ENCODE measurements around the gene ATP1A1. TPM values are rescaled to one million over a fixed set of nuclear protein-coding genes. Genes with fewer than 3 reads are reported as not detected.
A peak's percentile ranks its signal among the peaks of the same experiment; 100 is the strongest.

ATP1A1 gene
- total RNA-seq, 1 donor from 2014 or later: 261 TPM

- no peak overlapping the region for H3K4me3 ChIP-seq (ENCODE audit: low read depth, low read length)
- no peak for DNase-seq (ENCODE audit: low read depth)
- TF ChIP-seq CTCF (conservative IDR thresholded peaks at IDR 0.05; ENCODE audit: low read depth, low read length): peak; percentile 41
Observed at GRCh38 chr1:116360429-116361173, 12.4 kb upstream of the ATP1A1 start.

- no peak for TF ChIP-seq CTCF (conservative IDR thresholded peaks at IDR 0.05; ENCODE audit: low read depth, low read length)
Observed at GRCh38 chr1:116361648-116362047, 11.4 kb upstream of the ATP1A1 start.

DNA sequence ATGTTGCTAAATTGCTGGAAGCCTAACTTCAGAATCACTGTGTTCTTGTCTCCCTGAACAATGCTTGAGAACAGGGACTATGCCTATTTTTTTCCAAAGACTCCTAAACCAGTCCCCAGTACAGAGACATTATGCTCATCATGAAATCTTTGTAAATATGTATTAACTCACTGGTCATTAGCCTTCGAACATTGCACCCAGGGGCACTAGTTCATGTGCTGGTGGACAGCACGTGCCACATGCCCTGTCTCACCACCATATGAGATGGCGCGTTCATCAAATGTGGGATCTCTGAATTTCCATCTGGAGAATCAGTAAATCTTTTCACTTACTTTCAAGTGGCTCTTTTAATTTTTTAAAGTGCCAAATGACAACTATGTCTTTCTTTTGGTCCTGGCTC, 11.0 kb upstream of the ATP1A1 start:
- DNase-seq (ENCODE audit: low read depth): no peak
- no peak overlapping the region for H3K4me3 ChIP-seq (ENCODE audit: low read depth, low read length)
- no peak for TF ChIP-seq CTCF (conservative IDR thresholded peaks at IDR 0.05; ENCODE audit: low read depth, low read length)

More at GRCh38 chr1:116361648-116362047, 11.4 kb upstream of the ATP1A1 start:
- DNase-seq (ENCODE audit: low read depth): no peak
- H3K4me3 ChIP-seq (ENCODE audit: low read depth, low read length): no peak overlapping the region

DNA sequence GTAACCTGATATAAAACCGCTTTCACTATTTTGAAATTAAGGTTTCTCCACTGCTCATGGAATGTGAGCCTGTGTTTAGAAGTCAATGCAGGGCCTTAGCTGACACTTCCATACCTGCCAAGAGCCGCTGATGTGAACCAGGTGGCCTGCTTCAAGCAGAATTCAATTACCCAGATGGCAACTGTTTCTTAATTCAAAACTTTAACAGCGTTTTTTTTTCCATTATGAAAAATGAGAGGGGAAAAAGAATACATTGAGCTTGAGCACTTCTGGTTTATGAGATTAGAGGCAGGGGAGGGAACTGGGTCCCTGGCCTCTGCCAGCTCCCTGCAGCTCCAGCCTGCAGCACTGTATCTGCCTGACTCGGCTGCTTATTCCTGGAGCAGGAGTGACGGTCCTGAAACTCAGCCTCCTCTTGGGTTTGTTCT, 7.7 kb upstream of the ATP1A1 start:
- no peak for TF ChIP-seq CTCF (conservative IDR thresholded peaks at IDR 0.05; ENCODE audit: low read depth, low read length)
- H3K4me3 ChIP-seq (ENCODE audit: low read depth, low read length): no peak overlapping the region
- no peak for DNase-seq (ENCODE audit: low read depth)

GRCh38 chr1:116365857-116366256, 7.2 kb upstream of the ATP1A1 start:
- no peak overlapping the region for H3K4me3 ChIP-seq (ENCODE audit: low read depth, low read length)
- no peak for TF ChIP-seq CTCF (conservative IDR thresholded peaks at IDR 0.05; ENCODE audit: low read depth, low read length)
- no peak for DNase-seq (ENCODE audit: low read depth)

DNA sequence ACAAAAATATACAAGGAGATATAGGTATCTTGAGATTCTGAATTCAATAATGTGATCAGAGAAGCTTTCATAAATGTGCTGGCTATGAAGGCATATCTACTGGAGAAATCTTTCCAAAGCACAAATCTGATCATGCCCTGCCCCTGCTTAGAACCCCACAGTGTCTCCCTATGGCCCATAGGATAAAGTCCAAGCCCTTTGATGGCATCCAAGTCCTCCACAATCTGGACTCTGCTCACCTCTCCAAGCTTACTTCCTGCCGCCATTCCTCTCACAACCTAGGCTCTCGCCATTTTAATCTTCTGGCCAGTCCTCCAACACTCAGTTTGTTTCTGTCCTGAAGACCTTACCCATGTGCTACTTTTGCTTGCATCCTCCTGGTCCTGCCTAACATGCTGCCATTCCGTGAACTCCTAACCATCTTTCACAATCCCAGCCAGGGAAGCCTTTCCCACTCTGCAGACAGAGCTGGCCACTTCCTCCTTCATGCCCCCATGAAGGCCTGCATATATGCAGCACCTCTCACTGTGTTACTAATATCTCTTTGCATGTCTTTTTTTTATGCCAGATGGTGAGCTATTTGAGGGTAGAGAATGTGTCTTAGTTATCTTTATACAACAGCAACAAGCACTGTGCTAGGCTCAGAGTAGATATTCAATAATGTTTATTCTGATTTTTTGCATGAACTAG, 5.6 kb upstream of the ATP1A1 start:
- no peak overlapping the region for H3K4me3 ChIP-seq (ENCODE audit: low read depth, low read length)
- no peak for DNase-seq (ENCODE audit: low read depth)
- TF ChIP-seq CTCF (conservative IDR thresholded peaks at IDR 0.05; ENCODE audit: low read depth, low read length): no peak

Data from epithelial cell of proximal tubule (primary cell).